Bronchial epithelial cell (primary cell): Measurements from ENCODE around the gene MAST4. TPM values are rescaled to one million over a fixed set of nuclear protein-coding genes. Genes with fewer than 3 reads are reported as not detected.

Experiments used
- DNase-seq: peaks from one replicate; pipeline ENCODE4 v3.0.0-alpha.2; 2010; ENCODE audit warnings: low read depth
- FAIRE-seq: peaks from 2 replicates; lab custom pipeline; 2011; peaks lifted over from hg19 to GRCh38; lab: Jason Lieb, UNC
- H3K27me3 ChIP-seq: 2 replicates; pipeline ENCODE4 v1.5.1; 2011; ENCODE audit warnings: low read length; ENCODE audit not compliant: control insufficient read depth, insufficient read depth
- H3K36me3 ChIP-seq: 2 replicates; pipeline ENCODE4 v1.5.1; 2011; ENCODE audit warnings: low read length; ENCODE audit not compliant: control insufficient read depth, insufficient read depth
- H3K4me3 ChIP-seq: 2 replicates; pipeline ENCODE4 v1.5.1; 2011; ENCODE audit warnings: mild to moderate bottlenecking, low read depth, low read length, control low read depth
- total RNA-seq: library from RNA; depleted of rRNA; stranded (reverse); fragments of >200 nt; gene quantifications from 2 replicates; pipeline ENCODE4 v1.2.1, GENCODE V29; 2014
- TF ChIP-seq, protein P1 (sequence below): IDR thresholded peaks from 2 replicates; pipeline ENCODE4 v1.5.1; 2011; ENCODE audit warnings: mild to moderate bottlenecking, moderate library complexity, low read length, control low read depth, inconsistent platforms; ENCODE audit not compliant: insufficient read depth, severe bottlenecking

The MAST4 gene
- 10.3 and 21.1 TPM in 2 replicates for total RNA-seq

- peak; percentile 73 for FAIRE-seq
- H3K36me3 ChIP-seq = no peaks in the 10 kb centered on the region
These were observed at the start of gene MAST4 for GRCh38 chr5:66595756-66596635. Gene MAST4, plus strand, starts transcription at chr5:66596393. Its CDS starts 263 bp downstream, at chr5:66596656.

DNA sequence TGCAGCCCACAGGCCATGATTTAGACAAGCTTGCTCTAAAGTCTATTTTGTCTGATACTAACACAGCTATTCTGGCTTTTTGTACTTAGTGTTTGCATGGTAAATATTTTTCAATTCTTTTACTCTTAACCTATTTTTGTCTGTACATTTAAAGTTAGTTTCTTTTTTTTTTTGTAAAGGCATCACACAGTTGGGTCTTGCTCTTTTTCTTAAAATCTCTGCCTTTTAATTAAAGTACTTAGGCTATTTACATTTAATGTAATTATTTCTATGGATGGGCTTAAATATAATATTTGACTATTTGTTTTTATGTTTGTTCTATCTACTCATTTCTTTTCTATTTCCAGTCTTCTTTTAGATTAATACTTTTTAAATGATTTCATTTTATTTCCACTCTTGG is 49.7 kb upstream of the MAST4 start:
- Histone ChIP-seq H3K4me3 (no peak overlapping the region), H3K36me3 (no peaks in the 10 kb centered on the region), H3K27me3 (no peaks in the 10 kb centered on the region)
- FAIRE-seq = no peak
- TF ChIP-seq, protein P1, sequence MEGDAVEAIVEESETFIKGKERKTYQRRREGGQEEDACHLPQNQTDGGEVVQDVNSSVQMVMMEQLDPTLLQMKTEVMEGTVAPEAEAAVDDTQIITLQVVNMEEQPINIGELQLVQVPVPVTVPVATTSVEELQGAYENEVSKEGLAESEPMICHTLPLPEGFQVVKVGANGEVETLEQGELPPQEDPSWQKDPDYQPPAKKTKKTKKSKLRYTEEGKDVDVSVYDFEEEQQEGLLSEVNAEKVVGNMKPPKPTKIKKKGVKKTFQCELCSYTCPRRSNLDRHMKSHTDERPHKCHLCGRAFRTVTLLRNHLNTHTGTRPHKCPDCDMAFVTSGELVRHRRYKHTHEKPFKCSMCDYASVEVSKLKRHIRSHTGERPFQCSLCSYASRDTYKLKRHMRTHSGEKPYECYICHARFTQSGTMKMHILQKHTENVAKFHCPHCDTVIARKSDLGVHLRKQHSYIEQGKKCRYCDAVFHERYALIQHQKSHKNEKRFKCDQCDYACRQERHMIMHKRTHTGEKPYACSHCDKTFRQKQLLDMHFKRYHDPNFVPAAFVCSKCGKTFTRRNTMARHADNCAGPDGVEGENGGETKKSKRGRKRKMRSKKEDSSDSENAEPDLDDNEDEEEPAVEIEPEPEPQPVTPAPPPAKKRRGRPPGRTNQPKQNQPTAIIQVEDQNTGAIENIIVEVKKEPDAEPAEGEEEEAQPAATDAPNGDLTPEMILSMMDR = no peak
- DNase-seq = no peak

More at GRCh38 chr5:66595756-66596635, at the start of gene MAST4:
- TF ChIP-seq, protein P1 = no peak
- DNase-seq = peak; percentile 76
- peaks cover 13% of the 10 kb centered on the region for H3K27me3 ChIP-seq
- peak within 1 kb of the TSS; percentile 60 for H3K4me3 ChIP-seq

DNA sequence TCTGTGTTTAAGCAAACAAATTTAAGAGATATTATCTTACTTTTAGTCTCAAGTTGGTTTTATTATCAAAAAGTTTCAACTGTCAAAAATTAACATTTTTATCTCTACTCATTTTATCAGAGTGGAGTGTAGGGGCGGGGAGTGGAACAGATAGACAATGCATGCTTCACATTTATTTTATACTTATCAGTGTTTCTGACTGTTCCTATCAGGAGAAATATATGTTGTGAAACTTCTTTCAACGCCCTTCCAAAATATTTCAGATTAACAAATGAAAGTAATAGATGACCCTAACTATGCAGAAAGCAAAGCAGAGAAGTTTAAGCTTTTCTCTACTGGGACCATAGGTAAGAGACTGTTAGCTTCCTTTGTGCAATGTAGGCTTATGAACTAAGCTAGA is 44.9 kb upstream of the MAST4 start:
- DNase-seq = no peak
- FAIRE-seq = no peak
- H3K36me3 ChIP-seq = no peaks in the 10 kb centered on the region
- no peaks in the 10 kb centered on the region for H3K27me3 ChIP-seq
- TF ChIP-seq, protein P1 = no peak
- H3K4me3 ChIP-seq = no peak overlapping the region

GRCh38 chr5:66551945-66552344 is 44.2 kb upstream of the MAST4 start:
- FAIRE-seq (no peak), DNase-seq (peak; percentile 93)
- Histone ChIP-seq H3K27me3 (no peaks in the 10 kb centered on the region), H3K4me3 (no peak overlapping the region), H3K36me3 (no peaks in the 10 kb centered on the region)
- TF ChIP-seq, protein P1 = no peak

GRCh38 chr5:66553368-66553912 is 42.8 kb upstream of the MAST4 start:
- DNase-seq (peak; percentile 33), FAIRE-seq (peak; percentile 13)
- TF ChIP-seq, protein P1 = no peak
- Histone ChIP-seq H3K36me3 (no peaks in the 10 kb centered on the region), H3K4me3 (no peak overlapping the region), H3K27me3 (no peaks in the 10 kb centered on the region)
